ENCODE data around the gene USH2A.

Gene USH2A

DNA sequence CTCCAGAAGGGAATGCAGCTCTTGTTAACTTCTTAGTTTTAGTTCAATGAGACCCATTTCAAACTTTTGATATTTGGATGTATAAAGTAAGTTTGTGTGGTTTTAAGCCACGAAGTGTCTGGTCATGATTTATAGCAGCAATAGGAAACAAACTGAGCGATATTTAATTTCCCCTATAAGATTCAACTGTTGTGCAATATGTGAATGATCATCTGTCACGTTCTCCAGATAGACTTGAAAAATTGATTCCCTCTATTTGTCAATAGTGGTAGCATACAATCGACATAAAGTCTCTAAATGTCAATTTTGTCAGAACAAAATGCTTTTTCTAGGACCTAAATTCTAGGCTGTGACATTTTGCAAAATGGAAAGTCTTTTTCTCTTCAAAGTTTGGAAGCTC is 616.0 kb downstream of the USH2A start:
- TF ChIP-seq EZH2phosphoT487 (conservative IDR thresholded peaks at IDR 0.05; ENCODE audit: low read length): no peak
- TF ChIP-seq, protein P1, sequence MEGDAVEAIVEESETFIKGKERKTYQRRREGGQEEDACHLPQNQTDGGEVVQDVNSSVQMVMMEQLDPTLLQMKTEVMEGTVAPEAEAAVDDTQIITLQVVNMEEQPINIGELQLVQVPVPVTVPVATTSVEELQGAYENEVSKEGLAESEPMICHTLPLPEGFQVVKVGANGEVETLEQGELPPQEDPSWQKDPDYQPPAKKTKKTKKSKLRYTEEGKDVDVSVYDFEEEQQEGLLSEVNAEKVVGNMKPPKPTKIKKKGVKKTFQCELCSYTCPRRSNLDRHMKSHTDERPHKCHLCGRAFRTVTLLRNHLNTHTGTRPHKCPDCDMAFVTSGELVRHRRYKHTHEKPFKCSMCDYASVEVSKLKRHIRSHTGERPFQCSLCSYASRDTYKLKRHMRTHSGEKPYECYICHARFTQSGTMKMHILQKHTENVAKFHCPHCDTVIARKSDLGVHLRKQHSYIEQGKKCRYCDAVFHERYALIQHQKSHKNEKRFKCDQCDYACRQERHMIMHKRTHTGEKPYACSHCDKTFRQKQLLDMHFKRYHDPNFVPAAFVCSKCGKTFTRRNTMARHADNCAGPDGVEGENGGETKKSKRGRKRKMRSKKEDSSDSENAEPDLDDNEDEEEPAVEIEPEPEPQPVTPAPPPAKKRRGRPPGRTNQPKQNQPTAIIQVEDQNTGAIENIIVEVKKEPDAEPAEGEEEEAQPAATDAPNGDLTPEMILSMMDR (IDR thresholded peaks at IDR 0.05; ENCODE audit: insufficient read depth, low read length, poor library complexity, severe bottlenecking): no peak
- Histone ChIP-seq H3K9me2 (replicated peaks; ENCODE audit: insufficient read depth, low read length) (no peaks in the 10 kb centered on the region), H3K27ac (ENCODE audit: low read depth, low read length) (no peak overlapping the region), H3K79me2 (ENCODE audit: insufficient read depth, low read length) (no peaks in the 10 kb centered on the region), H4K20me1 (ENCODE audit: low read depth, low read length) (no peaks in the 10 kb centered on the region), H3K4me2 (ENCODE audit: low read depth, low read length, poor library complexity, severe bottlenecking) (no peak overlapping the region), H2AFZ (ENCODE audit: low read depth, low read length, severe bottlenecking) (no peak overlapping the region), H3K4me3 (ENCODE audit: insufficient read depth, low read length, poor library complexity, severe bottlenecking) (no peak overlapping the region), H3K9me3 (ENCODE audit: insufficient read depth, low read length) (peaks cover 3% of the 10 kb centered on the region; the same call in 1 of the 2 replicates), H3K36me3 (ENCODE audit: low read length) (no peaks in the 10 kb centered on the region), H3F3A (ENCODE audit: insufficient read depth) (no peaks in the 10 kb centered on the region), H3K9ac (ENCODE audit: low read length) (no peak overlapping the region), H3K27me3 (ENCODE audit: low read length) (no peaks in the 10 kb centered on the region)

DNA sequence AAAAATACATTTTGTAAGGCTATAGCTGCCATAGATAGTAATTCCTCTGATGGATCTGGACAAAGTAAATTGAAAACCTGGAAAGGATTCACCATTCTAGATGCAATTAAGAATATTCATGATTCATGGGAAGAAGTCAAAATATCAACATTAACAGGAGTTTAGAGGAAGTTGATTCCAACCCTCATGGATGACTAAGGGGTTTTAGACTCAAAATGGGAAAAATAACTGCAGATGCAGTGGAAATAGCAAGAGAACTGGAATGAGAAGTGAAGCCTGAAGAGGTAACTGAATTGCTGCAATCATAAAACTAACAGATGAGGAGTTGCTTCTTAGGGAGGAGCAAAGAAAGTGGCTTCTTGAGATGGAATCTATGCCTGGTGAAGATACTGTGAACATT is 625.4 kb downstream of the USH2A start:
- Histone ChIP-seq H2AFZ (ENCODE audit: low read depth, low read length, severe bottlenecking) (no peak overlapping the region), H3K4me3 (ENCODE audit: insufficient read depth, low read length, poor library complexity, severe bottlenecking) (no peak overlapping the region), H4K20me1 (ENCODE audit: low read depth, low read length) (no peaks in the 10 kb centered on the region), H3K36me3 (ENCODE audit: low read length) (no peaks in the 10 kb centered on the region), H3F3A (ENCODE audit: insufficient read depth) (no peaks in the 10 kb centered on the region), H3K4me2 (ENCODE audit: low read depth, low read length, poor library complexity, severe bottlenecking) (no peak overlapping the region), H3K9me2 (replicated peaks; ENCODE audit: insufficient read depth, low read length) (no peaks in the 10 kb centered on the region), H3K27me3 (ENCODE audit: low read length) (no peaks in the 10 kb centered on the region), H3K79me2 (ENCODE audit: insufficient read depth, low read length) (no peaks in the 10 kb centered on the region), H3K9me3 (ENCODE audit: insufficient read depth, low read length) (no peaks in the 10 kb centered on the region), H3K27ac (ENCODE audit: low read depth, low read length) (no peak overlapping the region), H3K9ac (ENCODE audit: low read length) (no peak overlapping the region)
- TF ChIP-seq, protein P1 (IDR thresholded peaks at IDR 0.05; ENCODE audit: insufficient read depth, low read length, poor library complexity, severe bottlenecking): no peak

DNA sequence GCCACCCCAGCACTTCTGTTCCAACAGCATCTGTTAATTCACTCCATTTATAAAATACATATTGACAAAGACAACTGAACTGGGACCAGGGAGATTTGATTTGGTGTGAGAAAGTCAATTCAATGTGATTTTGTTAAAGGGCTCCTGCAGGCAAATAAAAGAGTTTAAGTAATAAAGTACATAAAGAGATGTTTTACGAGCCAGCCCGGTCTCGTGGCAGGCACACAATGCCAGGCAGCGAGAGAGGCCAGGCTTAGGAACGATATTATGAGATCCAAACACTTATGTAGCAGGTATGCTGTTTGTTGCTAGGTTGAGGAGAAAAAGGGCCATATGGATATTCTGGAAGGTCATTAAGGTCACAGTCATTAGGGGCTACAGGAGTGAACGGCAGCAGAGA is 629.1 kb downstream of the USH2A start:
- Histone ChIP-seq H2AFZ (ENCODE audit: low read depth, low read length, severe bottlenecking) (no peak overlapping the region), H3K9me2 (replicated peaks; ENCODE audit: insufficient read depth, low read length) (no peaks in the 10 kb centered on the region), H3K4me3 (ENCODE audit: insufficient read depth, low read length, poor library complexity, severe bottlenecking) (no peak overlapping the region), H3K9me3 (ENCODE audit: insufficient read depth, low read length) (no peaks in the 10 kb centered on the region), H3K79me2 (ENCODE audit: insufficient read depth, low read length) (no peaks in the 10 kb centered on the region), H3K4me2 (ENCODE audit: low read depth, low read length, poor library complexity, severe bottlenecking) (no peak overlapping the region), H3K27ac (ENCODE audit: low read depth, low read length) (no peak overlapping the region), H3F3A (ENCODE audit: insufficient read depth) (no peaks in the 10 kb centered on the region), H3K9ac (ENCODE audit: low read length) (no peak overlapping the region), H3K27me3 (ENCODE audit: low read length) (no peaks in the 10 kb centered on the region), H3K36me3 (ENCODE audit: low read length) (no peaks in the 10 kb centered on the region), H4K20me1 (ENCODE audit: low read depth, low read length) (no peaks in the 10 kb centered on the region)
- no peak for TF ChIP-seq EZH2phosphoT487 (conservative IDR thresholded peaks at IDR 0.05; ENCODE audit: low read length)
- TF ChIP-seq, protein P1 (IDR thresholded peaks at IDR 0.05; ENCODE audit: insufficient read depth, low read length, poor library complexity, severe bottlenecking): no peak

DNA sequence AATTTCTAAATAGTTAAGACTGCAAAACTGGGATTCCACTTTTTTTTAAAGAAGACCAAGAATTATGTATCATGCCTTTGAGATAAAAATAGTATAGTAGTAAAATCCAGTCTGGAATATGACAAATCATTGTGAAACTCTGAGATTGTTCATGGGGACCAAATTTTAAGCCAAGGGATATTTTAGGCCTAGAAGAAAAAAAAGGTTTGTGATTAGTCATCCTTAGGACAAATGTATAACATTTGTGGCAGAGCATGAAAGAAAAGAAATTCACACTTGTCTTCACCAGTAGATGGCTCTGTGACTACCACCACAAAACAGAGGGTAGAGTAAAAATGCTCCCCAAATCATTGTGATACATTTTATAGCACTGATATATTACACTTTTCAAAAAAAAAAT is 630.1 kb downstream of the USH2A start:
- no peaks in the 10 kb centered on the region for H3K36me3 ChIP-seq (ENCODE audit: low read length)
- no peak overlapping the region for H3K4me2 ChIP-seq (ENCODE audit: low read depth, low read length, poor library complexity, severe bottlenecking)
- no peaks in the 10 kb centered on the region for H3K79me2 ChIP-seq (ENCODE audit: insufficient read depth, low read length)
- H3K9ac ChIP-seq (ENCODE audit: low read length): no peak overlapping the region
- no peaks in the 10 kb centered on the region for H4K20me1 ChIP-seq (ENCODE audit: low read depth, low read length)
- H3K27ac ChIP-seq (ENCODE audit: low read depth, low read length): no peak overlapping the region
- H2AFZ ChIP-seq (ENCODE audit: low read depth, low read length, severe bottlenecking): no peak overlapping the region
- TF ChIP-seq, protein P1 (IDR thresholded peaks at IDR 0.05; ENCODE audit: insufficient read depth, low read length, poor library complexity, severe bottlenecking): no peak
- no peak for TF ChIP-seq EZH2phosphoT487 (conservative IDR thresholded peaks at IDR 0.05; ENCODE audit: low read length)
- H3K27me3 ChIP-seq (ENCODE audit: low read length): no peaks in the 10 kb centered on the region
- no peaks in the 10 kb centered on the region for H3K9me3 ChIP-seq (ENCODE audit: insufficient read depth, low read length)
- H3K9me2 ChIP-seq (replicated peaks; ENCODE audit: insufficient read depth, low read length): no peaks in the 10 kb centered on the region
- H3K4me3 ChIP-seq (ENCODE audit: insufficient read depth, low read length, poor library complexity, severe bottlenecking): no peak overlapping the region
- no peaks in the 10 kb centered on the region for H3F3A ChIP-seq (ENCODE audit: insufficient read depth)

Measured in SU-DHL-6 (cell line).